ENCODE data around the gene CCDC57. TPM values are rescaled to one million over a fixed set of nuclear protein-coding genes. Genes with fewer than 3 reads are reported as not detected.

CCDC57 gene
- total RNA-seq, 1 donor from 2014 or later: 37.2 TPM

DNA sequence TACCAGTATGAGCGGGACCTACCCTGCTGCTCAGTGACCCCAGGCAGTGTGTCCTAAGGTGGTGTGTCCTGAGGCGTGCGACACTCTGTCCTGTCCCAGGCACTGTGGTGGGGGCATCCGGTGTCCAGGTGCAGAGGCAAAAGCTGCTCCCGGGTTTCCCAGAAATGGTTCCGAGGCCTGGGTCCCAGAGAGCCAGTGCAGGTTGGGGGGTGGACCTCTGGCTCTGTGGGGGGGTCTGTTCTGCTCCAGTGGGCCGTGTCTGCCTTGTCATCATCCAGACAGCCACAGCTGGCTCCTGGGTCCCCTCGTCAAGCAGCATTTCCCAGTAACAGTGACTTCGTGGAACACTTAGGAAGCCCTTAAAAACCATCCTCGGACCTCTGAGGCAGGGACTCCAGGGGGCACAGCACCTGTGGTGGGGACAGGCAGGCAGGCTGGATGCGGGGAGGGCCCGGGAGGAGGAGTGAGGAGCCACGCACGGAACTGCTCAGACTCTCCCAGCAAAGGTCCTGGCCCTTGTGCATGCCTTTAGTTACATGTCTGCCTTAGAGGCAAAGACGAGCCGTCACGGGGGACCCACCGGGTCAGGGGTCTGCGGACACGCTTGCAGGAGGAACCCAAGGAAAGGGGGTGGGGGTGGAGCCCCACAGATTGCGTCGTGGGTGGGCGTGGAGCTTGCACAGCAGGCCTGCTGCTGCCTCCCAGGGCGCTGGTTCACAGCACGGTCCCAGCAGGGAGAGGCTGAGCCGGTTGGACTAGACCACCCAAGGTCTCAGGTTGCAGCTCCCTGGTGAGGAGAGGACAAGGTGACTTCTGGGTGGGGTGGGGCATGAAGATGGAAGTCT lies 21.8 kb upstream of the CCDC57 start:
- H3K27ac Mint-ChIP-seq (ENCODE audit: unreplicated experiment): no peak overlapping the region
- TF ChIP-seq, protein P1, sequence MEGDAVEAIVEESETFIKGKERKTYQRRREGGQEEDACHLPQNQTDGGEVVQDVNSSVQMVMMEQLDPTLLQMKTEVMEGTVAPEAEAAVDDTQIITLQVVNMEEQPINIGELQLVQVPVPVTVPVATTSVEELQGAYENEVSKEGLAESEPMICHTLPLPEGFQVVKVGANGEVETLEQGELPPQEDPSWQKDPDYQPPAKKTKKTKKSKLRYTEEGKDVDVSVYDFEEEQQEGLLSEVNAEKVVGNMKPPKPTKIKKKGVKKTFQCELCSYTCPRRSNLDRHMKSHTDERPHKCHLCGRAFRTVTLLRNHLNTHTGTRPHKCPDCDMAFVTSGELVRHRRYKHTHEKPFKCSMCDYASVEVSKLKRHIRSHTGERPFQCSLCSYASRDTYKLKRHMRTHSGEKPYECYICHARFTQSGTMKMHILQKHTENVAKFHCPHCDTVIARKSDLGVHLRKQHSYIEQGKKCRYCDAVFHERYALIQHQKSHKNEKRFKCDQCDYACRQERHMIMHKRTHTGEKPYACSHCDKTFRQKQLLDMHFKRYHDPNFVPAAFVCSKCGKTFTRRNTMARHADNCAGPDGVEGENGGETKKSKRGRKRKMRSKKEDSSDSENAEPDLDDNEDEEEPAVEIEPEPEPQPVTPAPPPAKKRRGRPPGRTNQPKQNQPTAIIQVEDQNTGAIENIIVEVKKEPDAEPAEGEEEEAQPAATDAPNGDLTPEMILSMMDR (IDR thresholded peaks at IDR 0.05; ENCODE audit: unreplicated experiment): no peak
- H3K27me3 Mint-ChIP-seq (ENCODE audit: unreplicated experiment): peaks cover 5% of the 10 kb centered on the region
- H3K4me1 Mint-ChIP-seq (ENCODE audit: unreplicated experiment): peaks cover 9% of the 10 kb centered on the region
- no peak overlapping the region for H3K4me3 Mint-ChIP-seq (ENCODE audit: unreplicated experiment)
- H3K36me3 Mint-ChIP-seq (ENCODE audit: low read depth, unreplicated experiment): no peaks in the 10 kb centered on the region
- DNase-seq (ENCODE audit: low spot score): no peak
- H3K9me3 Mint-ChIP-seq (ENCODE audit: unreplicated experiment): no peaks in the 10 kb centered on the region

DNA sequence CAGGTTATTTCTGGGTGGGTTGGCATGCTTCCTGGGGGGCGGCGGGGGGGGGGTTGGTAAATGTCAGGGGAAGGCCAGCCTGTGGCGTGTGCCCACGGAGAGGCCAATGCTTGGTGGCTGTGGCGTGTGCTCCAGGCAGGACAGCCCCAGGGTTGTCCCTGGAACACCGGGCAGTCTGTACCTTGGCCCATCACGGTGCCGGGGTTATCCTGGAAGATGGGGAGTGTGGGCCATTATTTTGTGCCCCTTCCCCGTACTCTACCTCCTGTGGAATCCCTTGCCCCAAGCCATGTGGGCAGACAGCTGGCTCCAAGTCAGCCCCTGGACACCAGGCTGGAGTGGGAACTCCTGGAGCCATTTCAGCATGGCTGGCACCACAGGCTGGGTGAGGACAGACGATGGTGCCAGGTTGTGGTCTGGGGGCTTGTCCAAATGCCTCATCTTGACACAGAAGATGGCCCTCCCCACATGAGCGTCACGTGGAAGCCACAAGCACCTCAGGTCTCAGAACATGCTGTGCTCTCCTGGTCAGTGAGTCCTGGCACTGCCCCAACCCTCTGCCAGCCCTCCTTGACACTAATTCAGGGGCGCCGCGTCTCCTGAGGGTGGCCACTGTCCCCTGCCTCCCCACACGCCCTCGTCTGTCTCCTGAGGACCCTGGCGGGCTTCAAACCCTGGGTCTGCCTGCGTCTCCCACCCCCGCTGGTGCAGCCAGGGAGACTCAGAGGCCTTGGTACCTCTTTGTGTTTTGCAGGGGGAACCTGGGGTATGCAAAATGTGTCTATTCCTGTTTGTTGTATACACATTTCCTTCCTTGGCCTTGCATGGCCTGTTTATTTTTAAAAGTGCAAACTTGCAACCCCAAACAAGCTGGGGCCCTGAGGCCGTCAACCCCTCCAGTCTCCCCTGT lies 20.5 kb upstream of the CCDC57 start:
- peak; percentile 3 for DNase-seq (ENCODE audit: low spot score)
- H3K4me3 Mint-ChIP-seq (ENCODE audit: unreplicated experiment): no peak overlapping the region
- peaks cover 5% of the 10 kb centered on the region for H3K4me1 Mint-ChIP-seq (ENCODE audit: unreplicated experiment)

DNA sequence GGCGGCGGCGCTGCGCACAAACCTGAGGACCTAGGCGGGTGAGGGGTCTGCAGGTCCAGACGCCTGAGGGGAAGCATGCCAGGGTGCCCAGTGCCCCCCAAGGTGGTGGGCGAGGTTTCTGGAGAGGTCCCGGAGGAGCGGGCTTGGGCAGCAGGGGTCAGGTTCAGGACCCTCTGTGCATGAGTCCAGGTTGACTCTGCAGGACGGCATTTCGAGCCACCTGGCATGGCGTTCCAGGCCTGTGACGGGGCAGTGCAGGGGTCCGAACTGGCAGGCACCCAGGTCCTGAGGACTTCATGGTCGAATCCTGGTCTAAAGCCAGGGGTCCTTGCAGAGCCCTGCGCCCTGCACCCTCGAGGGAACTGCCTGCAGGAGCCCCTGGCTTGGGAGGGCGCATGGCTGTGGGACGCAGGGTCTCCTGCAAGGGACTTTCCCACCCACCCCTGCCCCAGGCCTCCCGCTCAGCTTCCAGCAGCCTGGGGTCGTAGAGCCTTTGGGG lies 19.7 kb upstream of the CCDC57 start:
- Mint-ChIP-seq H3K4me1 (ENCODE audit: unreplicated experiment) (peaks cover 5% of the 10 kb centered on the region), H3K4me3 (ENCODE audit: unreplicated experiment) (no peak overlapping the region), H3K27ac (ENCODE audit: unreplicated experiment) (no peak overlapping the region), H3K9me3 (ENCODE audit: unreplicated experiment) (no peaks in the 10 kb centered on the region), H3K27me3 (ENCODE audit: unreplicated experiment) (peaks cover 4% of the 10 kb centered on the region), H3K36me3 (ENCODE audit: low read depth, unreplicated experiment) (no peaks in the 10 kb centered on the region)
- DNase-seq (ENCODE audit: low spot score): no peak
- TF ChIP-seq, protein P1 (IDR thresholded peaks at IDR 0.05; ENCODE audit: unreplicated experiment): no peak

More for the DNA sequence above, 20.5 kb upstream of the CCDC57 start:
- Mint-ChIP-seq H3K27me3 (ENCODE audit: unreplicated experiment) (peaks cover 2% of the 10 kb centered on the region), H3K27ac (ENCODE audit: unreplicated experiment) (no peak overlapping the region), H3K36me3 (ENCODE audit: low read depth, unreplicated experiment) (no peaks in the 10 kb centered on the region), H3K9me3 (ENCODE audit: unreplicated experiment) (no peaks in the 10 kb centered on the region)
- TF ChIP-seq, protein P1 (IDR thresholded peaks at IDR 0.05; ENCODE audit: unreplicated experiment): no peak

DNA sequence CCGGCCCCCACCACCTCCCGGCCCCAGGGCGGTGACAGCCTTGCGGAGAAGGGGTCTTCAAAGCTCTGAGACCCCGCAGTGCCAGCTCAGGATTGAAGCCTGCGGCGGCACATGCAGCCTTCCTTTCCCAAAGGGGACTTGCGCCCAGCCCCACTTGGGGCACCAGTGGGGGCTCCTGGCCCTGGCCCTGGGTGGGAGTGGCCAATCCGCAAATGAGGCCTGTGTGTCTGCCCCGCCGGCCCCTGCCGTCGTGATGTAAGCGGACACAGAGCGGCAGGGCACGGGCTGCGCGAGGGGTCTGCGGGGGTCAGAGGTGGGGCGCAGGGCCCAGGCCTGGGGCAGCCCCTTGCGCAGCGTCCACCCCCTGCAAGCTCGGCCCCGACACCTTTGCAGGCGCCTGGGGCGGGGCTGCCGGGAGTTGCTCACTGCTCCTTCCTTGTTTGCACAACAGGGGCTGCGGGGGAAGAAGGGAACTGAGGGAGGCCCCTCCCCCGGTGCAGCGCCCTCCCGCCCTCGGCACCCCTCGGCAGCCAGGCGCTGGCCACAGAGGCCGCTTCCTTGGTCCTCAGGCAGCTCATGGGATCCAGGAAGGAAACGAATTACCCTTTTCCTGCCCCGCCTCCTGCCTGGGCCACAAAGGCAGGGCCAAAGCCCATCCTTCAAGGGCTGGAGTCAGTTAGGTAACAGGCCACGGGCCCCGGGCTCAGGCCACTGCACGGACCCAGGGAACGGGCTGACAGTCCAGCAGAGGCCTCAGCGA lies 19.1 kb upstream of the CCDC57 start:
- DNase-seq (ENCODE audit: low spot score): peak; percentile 70
- TF ChIP-seq, protein P1 (IDR thresholded peaks at IDR 0.05; ENCODE audit: unreplicated experiment): no peak
- Mint-ChIP-seq H3K4me1 (ENCODE audit: unreplicated experiment) (peaks cover 5% of the 10 kb centered on the region), H3K36me3 (ENCODE audit: low read depth, unreplicated experiment) (no peaks in the 10 kb centered on the region), H3K27me3 (ENCODE audit: unreplicated experiment) (peaks cover 3% of the 10 kb centered on the region), H3K27ac (ENCODE audit: unreplicated experiment) (no peak overlapping the region), H3K4me3 (ENCODE audit: unreplicated experiment) (no peak overlapping the region), H3K9me3 (ENCODE audit: unreplicated experiment) (no peaks in the 10 kb centered on the region)

Data from endothelial cell (in vitro differentiated cells).